ENCODE results near the gene SSMEM1.

- TF ChIP-seq CTCF (IDR thresholded peaks at IDR 0.05) (no peak), EP300 (IDR thresholded peaks at IDR 0.05; ENCODE audit: low read depth) (no peak), POLR2AphosphoS5 (IDR thresholded peaks at IDR 0.05) (no peak)
Observed at GRCh38 chr7:130181263-130181605, 26.4 kb upstream of the SSMEM1 start.
